Osteoblast (primary cell): ENCODE measurements around the gene PDIA6. TPM values are rescaled to one million over a fixed set of nuclear protein-coding genes. Genes with fewer than 3 reads are reported as not detected.

ENCODE experiments used
- DNase-seq: peaks from one replicate; pipeline ENCODE4 v3.0.0; 2011; ENCODE audit warnings: low spot score, mixed read lengths; ENCODE audit not compliant: insufficient read length; ENCODE audit errors: missing footprints
- H2AFZ ChIP-seq: 2 replicates; pipeline ENCODE4 v1.6.0; 2011; ENCODE audit warnings: mild to moderate bottlenecking, low read length
- H3K27ac ChIP-seq: 2 replicates; pipeline ENCODE4 v1.5.1; 2011; ENCODE audit warnings: mild to moderate bottlenecking, low read depth, low read length, moderate library complexity
- H3K27me3 ChIP-seq: 2 replicates; pipeline ENCODE4 v1.6.0; 2012; ENCODE audit warnings: mild to moderate bottlenecking, control low read depth, inconsistent platforms, low read length, moderate library complexity; ENCODE audit not compliant: insufficient read depth
- H3K36me3 ChIP-seq: 2 replicates; pipeline ENCODE4 v1.5.1; 2011; ENCODE audit warnings: mild to moderate bottlenecking, low read length, control low read depth, moderate library complexity; ENCODE audit not compliant: insufficient read depth
- H3K4me1 ChIP-seq: 2 replicates; pipeline ENCODE4 v1.5.1; 2011; ENCODE audit warnings: mild to moderate bottlenecking, low read length, control low read depth, moderate library complexity; ENCODE audit not compliant: insufficient read depth
- H3K4me2 ChIP-seq: 2 replicates; pipeline ENCODE4 v1.6.0; 2011; ENCODE audit warnings: mild to moderate bottlenecking, low read length; ENCODE audit not compliant: insufficient read depth
- H3K4me3 ChIP-seq: fragments of 200-600 bp; sonication (generic); 3 replicates; pipeline ENCODE4 v1.5.1; 2012; ENCODE audit warnings: mild to moderate bottlenecking, low read length, inconsistent platforms; ENCODE audit not compliant: insufficient read depth
- H3K79me2 ChIP-seq: 2 replicates; pipeline ENCODE4 v1.6.0; 2012; ENCODE audit warnings: mild to moderate bottlenecking, low read length, control low read depth, inconsistent platforms; ENCODE audit not compliant: insufficient read depth
- H3K9me3 ChIP-seq: 2 replicates; pipeline ENCODE4 v1.5.1; 2011; ENCODE audit warnings: low read depth, low read length, control low read depth
- H4K20me1 ChIP-seq: 2 replicates; pipeline ENCODE4 v1.6.0; 2012; ENCODE audit warnings: mild to moderate bottlenecking, low read length, control low read depth; ENCODE audit not compliant: insufficient read depth
- CTCF ChIP-seq: IDR thresholded peaks from 2 replicates; pipeline ENCODE4 v1.5.1; 2011; ENCODE audit warnings: mild to moderate bottlenecking, low read depth, low read length, moderate library complexity; ENCODE audit errors: extremely low read depth
- total RNA-seq: library from RNA; depleted of rRNA; stranded (reverse); fragments of >200 nt; gene quantifications from 2 replicates; pipeline ENCODE4 v1.2.3, GENCODE V29; 2012

Gene PDIA6
- total RNA-seq, 1 donor = 245 TPM

- no peak for DNase-seq
- TF ChIP-seq CTCF = no peak
- Histone ChIP-seq H3K4me2 (no peak overlapping the region), H3K36me3 (no peaks in the 10 kb centered on the region), H3K79me2 (no peaks in the 10 kb centered on the region), H3K27me3 (peaks cover 17% of the 10 kb centered on the region), H3K9me3 (no peaks in the 10 kb centered on the region), H3K4me3 (no peak overlapping the region), H3K27ac (no peak overlapping the region), H2AFZ (no peak overlapping the region), H3K4me1 (no peaks in the 10 kb centered on the region), H4K20me1 (no peaks in the 10 kb centered on the region)
These were observed 59.4 kb downstream of the PDIA6 start for GRCh38 chr2:10753156-10753555.

- Histone ChIP-seq H4K20me1 (no peaks in the 10 kb centered on the region), H3K4me1 (no peaks in the 10 kb centered on the region), H3K27me3 (peaks cover 20% of the 10 kb centered on the region), H3K4me2 (no peak overlapping the region), H3K79me2 (no peaks in the 10 kb centered on the region), H3K27ac (no peak overlapping the region), H3K4me3 (no peak overlapping the region), H3K9me3 (no peaks in the 10 kb centered on the region), H2AFZ (no peak overlapping the region), H3K36me3 (no peaks in the 10 kb centered on the region)
- no peak for DNase-seq
- TF ChIP-seq CTCF = no peak
These were observed 60.3 kb downstream of the PDIA6 start for GRCh38 chr2:10752236-10752635.

- Histone ChIP-seq H3K27me3 (peaks cover 20% of the 10 kb centered on the region), H4K20me1 (no peaks in the 10 kb centered on the region), H3K4me1 (no peaks in the 10 kb centered on the region), H3K9me3 (no peaks in the 10 kb centered on the region), H3K27ac (no peak overlapping the region), H3K79me2 (no peaks in the 10 kb centered on the region), H2AFZ (no peak overlapping the region), H3K36me3 (no peaks in the 10 kb centered on the region), H3K4me3 (no peak overlapping the region), H3K4me2 (no peak overlapping the region)
- no peak for DNase-seq
- TF ChIP-seq CTCF = no peak
These were observed 62.0 kb downstream of the PDIA6 start for GRCh38 chr2:10750610-10751009.

- Histone ChIP-seq H3K27me3 (peaks cover 12% of the 10 kb centered on the region), H2AFZ (no peak overlapping the region), H3K27ac (no peak overlapping the region), H3K79me2 (no peaks in the 10 kb centered on the region), H3K4me1 (no peaks in the 10 kb centered on the region), H3K4me3 (no peak overlapping the region), H3K36me3 (no peaks in the 10 kb centered on the region), H3K4me2 (no peak overlapping the region), H3K9me3 (no peaks in the 10 kb centered on the region), H4K20me1 (no peaks in the 10 kb centered on the region)
- DNase-seq = no peak
- TF ChIP-seq CTCF = no peak
These were observed 69.9 kb downstream of the PDIA6 start for GRCh38 chr2:10742666-10743065.
